Thoracic aorta (tissue), 2 donors: ENCODE measurements around the gene MINDY4. TPM values are rescaled to one million over a fixed set of nuclear protein-coding genes. Genes with fewer than 3 reads are reported as not detected.

Source experiments
- ATAC-seq: fragments of 150-250 bp; one replicate; pipeline ENCODE4 v1.8.0; 2017; ENCODE audit warnings: low read depth; ENCODE audit not compliant: insufficient number of reproducible peaks, low FRiP score
- DNase-seq: peaks from one replicate; pipeline ENCODE4 v3.0.0-alpha.2; 2020; ENCODE audit warnings: low spot score
- H3K27ac ChIP-seq, 2 donors: fragments of 200-600 bp; sonication (generic); 1 replicate in 1 of 2; 2 replicates in 1 of 2; pipeline ENCODE4 v1.5.1; 2016; ENCODE audit warnings: mild to moderate bottlenecking in 2 of 2, moderate library complexity in 2 of 2
- H3K27me3 ChIP-seq: fragments of 200-600 bp; sonication (generic); replicated peaks from 2 replicates; pipeline ENCODE4 v1.6.0; 2016; ENCODE audit warnings: mild to moderate bottlenecking; ENCODE audit not compliant: insufficient read depth
- H3K36me3 ChIP-seq: fragments of 200-600 bp; sonication (generic); one replicate; pipeline ENCODE4 v1.5.1; 2016
- H3K4me1 ChIP-seq, 2 donors: fragments of 200-600 bp; sonication (generic); 1 replicate in 1 of 2; 2 replicates in 1 of 2; pipeline versions ENCODE4 v1.5.1 to v1.6.0; 2016; ENCODE audit warnings: low read depth in 2 of 2, mild to moderate bottlenecking in 1 of 2; ENCODE audit not compliant: control insufficient read depth in 1 of 2
- H3K4me3 ChIP-seq: fragments of 200-600 bp; sonication (generic); 2 replicates; pipeline ENCODE4 v1.5.1; 2016; ENCODE audit warnings: mild to moderate bottlenecking
- H3K9me3 ChIP-seq: fragments of 200-600 bp; sonication (generic); 2 replicates; pipeline ENCODE4 v1.5.1; 2016
- total RNA-seq, 2 donors: library from RNA; depleted of rRNA; stranded (reverse); fragments of >200 nt; gene quantifications; one replicate each; pipeline versions ENCODE4 v1.1.0 to v1.2.3, GENCODE V29; 2016
- TF ChIP-seq, protein P1 (sequence below): fragments of 200-600 bp; sonication (generic); IDR thresholded peaks from one replicate; pipeline ENCODE4 v1.5.1; 2019; ENCODE audit warnings: antibody characterized with exemption

The MINDY4 gene
- total RNA-seq, 2 donors from 2014 or later = 32.0 to 44.0 TPM

DNA sequence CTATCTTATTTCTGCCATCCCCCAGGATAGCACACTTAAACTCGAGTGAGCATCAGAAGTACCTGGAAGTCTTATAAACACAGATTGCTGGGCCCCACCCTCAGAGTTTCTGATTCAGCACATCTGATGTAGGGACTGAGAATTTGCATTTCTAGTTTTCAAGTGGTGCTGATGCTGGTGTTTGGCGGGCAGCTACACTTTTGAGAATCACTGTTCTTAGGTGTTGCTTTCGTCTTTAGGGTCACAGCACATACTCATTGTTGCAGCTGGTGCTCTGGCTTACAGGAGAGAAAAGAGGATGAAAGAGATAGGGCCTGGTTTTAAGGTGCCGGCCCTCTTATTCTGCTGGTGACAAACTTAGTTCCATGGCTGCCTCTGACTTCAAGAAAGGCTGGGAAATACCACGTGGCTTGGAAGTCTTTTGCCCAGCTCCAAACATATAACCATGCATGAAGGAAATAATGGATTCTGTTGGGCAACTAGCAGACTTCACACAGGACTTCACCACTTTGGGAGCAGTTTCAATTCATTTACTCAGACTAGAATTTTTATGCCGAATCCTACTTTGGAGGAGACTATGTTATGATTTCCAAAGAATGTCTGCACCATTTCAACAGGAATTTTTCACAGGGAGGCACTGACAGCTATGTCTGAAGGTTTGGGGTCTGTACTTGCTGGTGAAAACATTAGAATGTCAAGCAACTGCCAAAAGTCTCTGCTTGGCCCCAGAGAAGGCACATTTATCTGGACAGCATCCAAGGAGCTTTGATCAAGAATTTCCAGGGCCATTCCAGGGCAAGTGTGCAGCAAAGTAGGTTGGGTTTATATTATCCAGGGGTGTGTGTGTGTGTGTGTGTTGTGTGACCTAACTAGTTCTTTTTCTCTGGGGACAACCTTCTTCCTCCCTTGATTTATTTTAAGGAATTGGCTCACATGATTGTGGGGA lies 6.9 kb upstream of the MINDY4 start:
- H3K9me3 ChIP-seq = no peaks in the 10 kb centered on the region
- ATAC-seq = peak; percentile 85
- no peaks in the 10 kb centered on the region for H3K27me3 ChIP-seq
- peaks cover 49 to 82% of the 10 kb centered on the region in 2 donors for H3K4me1 ChIP-seq
- H3K4me3 ChIP-seq = peak overlapping the region; percentile 13
- TF ChIP-seq, protein P1, sequence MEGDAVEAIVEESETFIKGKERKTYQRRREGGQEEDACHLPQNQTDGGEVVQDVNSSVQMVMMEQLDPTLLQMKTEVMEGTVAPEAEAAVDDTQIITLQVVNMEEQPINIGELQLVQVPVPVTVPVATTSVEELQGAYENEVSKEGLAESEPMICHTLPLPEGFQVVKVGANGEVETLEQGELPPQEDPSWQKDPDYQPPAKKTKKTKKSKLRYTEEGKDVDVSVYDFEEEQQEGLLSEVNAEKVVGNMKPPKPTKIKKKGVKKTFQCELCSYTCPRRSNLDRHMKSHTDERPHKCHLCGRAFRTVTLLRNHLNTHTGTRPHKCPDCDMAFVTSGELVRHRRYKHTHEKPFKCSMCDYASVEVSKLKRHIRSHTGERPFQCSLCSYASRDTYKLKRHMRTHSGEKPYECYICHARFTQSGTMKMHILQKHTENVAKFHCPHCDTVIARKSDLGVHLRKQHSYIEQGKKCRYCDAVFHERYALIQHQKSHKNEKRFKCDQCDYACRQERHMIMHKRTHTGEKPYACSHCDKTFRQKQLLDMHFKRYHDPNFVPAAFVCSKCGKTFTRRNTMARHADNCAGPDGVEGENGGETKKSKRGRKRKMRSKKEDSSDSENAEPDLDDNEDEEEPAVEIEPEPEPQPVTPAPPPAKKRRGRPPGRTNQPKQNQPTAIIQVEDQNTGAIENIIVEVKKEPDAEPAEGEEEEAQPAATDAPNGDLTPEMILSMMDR = no peak
- no peaks in the 10 kb centered on the region for H3K36me3 ChIP-seq
- peak overlapping the region; percentile 76 for H3K27ac ChIP-seq
- DNase-seq = no peak

DNA sequence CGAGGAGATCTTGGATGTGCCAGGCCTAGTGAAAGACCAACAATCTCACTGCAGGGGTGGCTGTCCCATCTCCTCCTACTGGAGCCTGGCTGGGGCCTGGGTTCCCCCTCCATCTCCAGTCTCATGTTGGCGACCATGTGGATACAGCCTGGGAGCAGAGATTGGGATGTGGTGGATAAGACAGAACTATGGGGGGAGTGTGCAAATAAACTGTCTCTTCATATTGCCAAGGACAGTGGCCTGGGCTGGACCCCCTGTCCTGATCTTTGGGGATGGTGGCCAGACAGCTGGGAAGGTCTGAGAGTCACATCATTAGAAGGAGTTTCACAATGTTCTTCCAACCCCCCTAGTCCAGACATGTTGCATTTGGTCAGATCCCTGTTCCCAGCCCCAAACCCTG lies 5.8 kb upstream of the MINDY4 start:
- TF ChIP-seq, protein P1 = no peak
- DNase-seq (no peak), ATAC-seq (no peak)
- Histone ChIP-seq H3K4me1 (peaks cover 49 to 73% of the 10 kb centered on the region in 2 donors), H3K27me3 (no peaks in the 10 kb centered on the region), H3K36me3 (no peaks in the 10 kb centered on the region), H3K4me3 (no peak overlapping the region), H3K9me3 (no peaks in the 10 kb centered on the region), H3K27ac (peak overlapping the region; percentile 68 to 76)

DNA sequence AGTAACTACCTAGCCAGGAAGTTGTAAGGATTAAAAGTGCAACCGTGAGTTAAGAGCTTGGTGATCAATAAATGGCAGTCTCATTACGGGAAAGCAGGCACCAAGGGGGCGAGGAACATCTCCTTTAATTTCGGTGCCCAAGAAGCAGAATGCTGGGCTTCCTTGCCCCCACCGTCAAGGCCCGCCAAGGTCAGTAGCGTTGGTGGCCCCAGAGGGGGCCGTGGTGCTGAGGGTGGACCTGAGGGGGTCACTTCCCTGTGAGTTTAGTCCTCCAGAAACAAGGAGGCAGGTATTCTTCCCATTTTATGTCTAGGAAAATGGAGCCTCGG lies 408 bp upstream of the MINDY4 start:
- DNase-seq (no peak), ATAC-seq (no peak)
- H3K36me3 ChIP-seq = no peaks in the 10 kb centered on the region
- peak overlapping the region; percentile 87 for H3K27ac ChIP-seq
- H3K4me3 ChIP-seq = peak overlapping the region; percentile 84
- peaks cover 7 to 46% of the 10 kb centered on the region in 2 donors for H3K4me1 ChIP-seq
- TF ChIP-seq, protein P1 = no peak
- H3K27me3 ChIP-seq = no peaks in the 10 kb centered on the region
- H3K9me3 ChIP-seq = no peaks in the 10 kb centered on the region

DNA sequence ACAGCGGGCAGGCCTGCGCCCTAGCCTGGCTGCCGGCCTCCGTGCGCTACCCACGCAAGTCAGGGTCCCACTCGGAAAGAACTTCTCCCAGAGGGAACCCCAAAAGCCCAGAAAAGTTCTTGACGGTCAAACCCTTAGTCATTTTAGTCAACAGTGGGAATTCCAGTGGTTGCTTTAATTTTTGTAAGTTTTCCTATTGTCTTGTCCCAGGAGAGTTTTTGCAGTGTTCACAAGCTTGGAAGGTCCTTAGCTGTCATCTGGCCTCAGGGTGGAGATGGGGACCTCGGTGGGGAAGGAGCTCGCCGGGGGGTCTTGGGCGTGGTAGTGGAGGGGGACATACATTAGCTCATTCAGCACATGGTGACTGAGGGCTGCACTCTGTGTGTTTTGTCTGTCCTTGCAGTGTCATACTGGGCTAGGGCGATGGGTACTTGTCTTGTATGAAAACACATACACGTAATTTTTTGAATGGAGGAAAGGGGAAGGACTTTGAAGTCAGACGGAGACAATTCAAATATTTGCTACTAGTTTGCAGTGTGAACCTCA lies 736 bp downstream of the MINDY4 start:
- peak overlapping the region; percentile 84 for H3K4me3 ChIP-seq
- peaks cover under 1 to 36% of the 10 kb centered on the region in 2 donors for H3K4me1 ChIP-seq
- ATAC-seq (no peak), DNase-seq (no peak)
- H3K27ac ChIP-seq = peak overlapping the region; percentile 87
- TF ChIP-seq, protein P1 = no peak
- H3K9me3 ChIP-seq = no peaks in the 10 kb centered on the region
- no peaks in the 10 kb centered on the region for H3K36me3 ChIP-seq
- no peaks in the 10 kb centered on the region for H3K27me3 ChIP-seq

DNA sequence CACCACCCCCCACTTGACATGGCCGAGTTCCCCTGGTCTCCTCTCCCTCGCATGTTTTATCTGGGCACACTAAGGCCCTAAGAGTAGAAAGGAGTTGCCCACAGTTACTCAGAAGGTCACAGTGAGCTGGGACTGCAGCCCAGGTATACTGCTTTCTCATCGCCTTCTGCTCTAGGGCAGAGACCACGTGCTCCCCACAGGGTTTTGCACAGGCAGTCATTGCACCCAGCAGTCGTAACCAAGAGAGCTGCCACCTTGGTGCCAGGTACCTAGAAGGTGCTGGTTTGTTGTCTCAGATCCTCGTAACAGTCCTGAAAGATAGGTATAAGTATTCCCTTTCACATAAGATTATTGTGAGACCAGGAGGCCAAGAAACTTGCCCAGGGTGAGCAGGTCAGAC lies 1.8 kb downstream of the MINDY4 start:
- peaks cover 1 to 35% of the 10 kb centered on the region in 2 donors for H3K4me1 ChIP-seq
- no peak overlapping the region for H3K27ac ChIP-seq
- ATAC-seq (no peak), DNase-seq (no peak)
- no peaks in the 10 kb centered on the region for H3K27me3 ChIP-seq
- H3K9me3 ChIP-seq = no peaks in the 10 kb centered on the region
- TF ChIP-seq, protein P1 = no peak
- H3K36me3 ChIP-seq = no peaks in the 10 kb centered on the region
- no peak overlapping the region for H3K4me3 ChIP-seq
